Activated naive CD8-positive, alpha-beta T cell treated with anti-CD3 and anti-CD28 coated beads for 36 hours (primary cell): ENCODE measurements around the gene TSPAN14. TPM values are rescaled to one million over a fixed set of nuclear protein-coding genes. Genes with fewer than 3 reads are reported as not detected.
"Not testable (repeated sequence)": the region's sequence is repeated elsewhere in the genome, so short reads cannot be mapped to it uniquely, and the experiment has no call there.

Experiments used
- DNase-seq: peaks from one replicate; pipeline ENCODE4 v3.0.0; 2021
- H3K27ac Mint-ChIP-seq: one replicate; pipeline ENCODE4 v1.8.0; 2022; ENCODE audit warnings: mild to moderate bottlenecking, moderate library complexity, mixed read lengths
- H3K27me3 Mint-ChIP-seq: one replicate; pipeline ENCODE4 v1.8.0; 2022; ENCODE audit warnings: mild to moderate bottlenecking, mixed read lengths
- H3K36me3 Mint-ChIP-seq: one replicate; pipeline ENCODE4 v1.8.0; 2021; ENCODE audit warnings: mild to moderate bottlenecking, mixed read lengths
- H3K4me1 Mint-ChIP-seq: one replicate; pipeline ENCODE4 v1.8.0; 2021; ENCODE audit warnings: mixed read lengths
- H3K4me3 Mint-ChIP-seq: one replicate; pipeline ENCODE4 v1.8.0; 2022; ENCODE audit warnings: mild to moderate bottlenecking, moderate library complexity, mixed read lengths
- H3K9me3 Mint-ChIP-seq: one replicate; pipeline ENCODE4 v1.8.0; 2022; ENCODE audit warnings: mixed read lengths
- total RNA-seq, 2 experiments: library from RNA; stranded (reverse); gene quantifications; one replicate each; pipeline ENCODE4 v1.2.3, GENCODE V29; 2021

Gene TSPAN14
- total RNA-seq, 2 experiments from 2014 or later: 39.6 to 40.4 TPM

DNA sequence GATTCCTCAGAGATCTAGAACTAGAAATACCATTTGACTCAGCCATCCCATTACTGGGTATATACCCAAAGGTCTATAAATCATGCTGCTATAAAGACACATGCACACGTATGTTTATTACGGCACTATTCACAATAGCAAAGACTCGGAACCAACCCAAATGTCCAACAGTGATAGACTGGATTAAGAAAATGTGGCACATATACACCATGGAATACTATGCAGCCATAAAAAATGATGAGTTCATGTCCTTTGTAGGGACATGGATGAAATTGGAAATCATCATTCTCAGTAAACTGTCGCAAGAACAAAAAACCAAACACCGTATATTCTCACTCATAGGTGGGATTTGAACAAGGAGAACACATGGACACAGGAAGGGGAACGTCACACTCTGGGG lies 26.3 kb downstream of the TSPAN14 start:
- not testable (repeated sequence) for H3K27ac Mint-ChIP-seq, H3K27me3 Mint-ChIP-seq, DNase-seq, H3K4me3 Mint-ChIP-seq
- peaks cover 63% of the 10 kb centered on the region for H3K4me1 Mint-ChIP-seq
- peaks cover 14% of the 10 kb centered on the region for H3K9me3 Mint-ChIP-seq
- H3K36me3 Mint-ChIP-seq: peaks cover 64% of the 10 kb centered on the region

GRCh38 chr10:80480852-80481251 lies 26.7 kb downstream of the TSPAN14 start:
- H3K9me3 Mint-ChIP-seq: peaks cover 14% of the 10 kb centered on the region
- H3K36me3 Mint-ChIP-seq: peaks cover 62% of the 10 kb centered on the region
- H3K4me1 Mint-ChIP-seq: peaks cover 64% of the 10 kb centered on the region
- H3K4me3 Mint-ChIP-seq: no peak overlapping the region
- H3K27ac Mint-ChIP-seq: peak overlapping the region; percentile 20
- H3K27me3 Mint-ChIP-seq: no peaks in the 10 kb centered on the region
- DNase-seq: no peak

- peaks cover 49% of the 10 kb centered on the region for H3K36me3 Mint-ChIP-seq
- H3K9me3 Mint-ChIP-seq: peaks cover 1% of the 10 kb centered on the region
- peak overlapping the region; percentile 96 for H3K27ac Mint-ChIP-seq
- no peaks in the 10 kb centered on the region for H3K27me3 Mint-ChIP-seq
- peak overlapping the region; percentile 9 for H3K4me3 Mint-ChIP-seq
- no peak for DNase-seq
- peaks cover 77% of the 10 kb centered on the region for H3K4me1 Mint-ChIP-seq
Measured at GRCh38 chr10:80484243-80484642, 30.1 kb downstream of the TSPAN14 start.

GRCh38 chr10:80484676-80485075 lies 30.6 kb downstream of the TSPAN14 start:
- H3K9me3 Mint-ChIP-seq: peaks cover 1% of the 10 kb centered on the region
- H3K36me3 Mint-ChIP-seq: peaks cover 51% of the 10 kb centered on the region
- H3K27ac Mint-ChIP-seq: peak overlapping the region; percentile 96
- H3K4me1 Mint-ChIP-seq: peaks cover 81% of the 10 kb centered on the region
- no peaks in the 10 kb centered on the region for H3K27me3 Mint-ChIP-seq
- no peak for DNase-seq
- H3K4me3 Mint-ChIP-seq: peak overlapping the region; percentile 54

DNA sequence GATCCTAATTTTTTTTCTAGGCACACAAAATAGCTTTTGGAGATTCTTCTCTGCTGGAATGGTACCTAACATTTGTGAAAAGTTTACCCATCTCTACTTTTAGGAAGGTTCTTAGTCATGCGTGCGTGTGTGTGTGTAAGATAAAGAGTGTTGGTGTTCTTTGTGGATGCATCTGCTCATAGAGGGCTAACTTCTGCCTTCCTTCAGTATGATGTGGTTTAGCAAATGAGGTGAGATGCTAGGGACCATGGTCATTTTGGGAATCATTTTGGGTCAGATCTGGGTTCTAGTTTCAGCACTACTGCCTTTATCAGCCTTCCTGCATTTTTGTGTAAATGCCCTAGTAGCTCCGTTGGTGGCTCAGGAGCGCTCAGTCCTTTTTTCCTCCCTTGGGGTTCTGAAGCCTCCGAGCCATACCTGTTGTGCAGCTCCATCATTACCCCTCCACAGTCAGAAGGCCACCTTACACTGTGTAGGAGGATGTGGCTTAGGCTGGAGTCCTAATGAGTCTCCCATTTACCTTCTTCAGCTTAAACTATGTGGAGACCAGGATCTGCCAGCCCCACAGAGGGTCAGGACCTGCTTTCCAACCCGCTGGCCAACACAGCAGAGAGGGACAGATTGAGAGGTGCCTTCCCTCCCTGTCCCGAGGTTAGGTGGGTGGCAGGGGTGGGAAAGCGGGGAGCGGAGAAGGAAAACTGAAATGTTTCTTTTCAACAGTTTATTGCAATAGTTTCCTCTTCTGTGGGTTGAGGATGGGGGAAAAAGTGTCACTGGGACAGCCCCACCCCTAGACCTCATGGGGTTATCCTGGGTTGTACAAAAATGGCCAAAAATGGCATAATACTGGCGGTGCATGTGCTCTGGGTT lies 31.2 kb downstream of the TSPAN14 start:
- peak overlapping the region; percentile 96 for H3K27ac Mint-ChIP-seq
- H3K4me3 Mint-ChIP-seq: peak overlapping the region; percentile 54
- H3K36me3 Mint-ChIP-seq: peaks cover 52% of the 10 kb centered on the region
- DNase-seq: no peak
- H3K27me3 Mint-ChIP-seq: no peaks in the 10 kb centered on the region
- H3K9me3 Mint-ChIP-seq: peaks cover 1% of the 10 kb centered on the region
- H3K4me1 Mint-ChIP-seq: peaks cover 87% of the 10 kb centered on the region

- Mint-ChIP-seq H3K27me3 (no peaks in the 10 kb centered on the region), H3K4me3 (peak overlapping the region; percentile 54), H3K9me3 (no peaks in the 10 kb centered on the region), H3K4me1 (peaks cover 90% of the 10 kb centered on the region), H3K36me3 (peaks cover 53% of the 10 kb centered on the region), H3K27ac (peak overlapping the region; percentile 96)
- no peak for DNase-seq
Measured at GRCh38 chr10:80485946-80486764, 32.0 kb downstream of the TSPAN14 start.

DNA sequence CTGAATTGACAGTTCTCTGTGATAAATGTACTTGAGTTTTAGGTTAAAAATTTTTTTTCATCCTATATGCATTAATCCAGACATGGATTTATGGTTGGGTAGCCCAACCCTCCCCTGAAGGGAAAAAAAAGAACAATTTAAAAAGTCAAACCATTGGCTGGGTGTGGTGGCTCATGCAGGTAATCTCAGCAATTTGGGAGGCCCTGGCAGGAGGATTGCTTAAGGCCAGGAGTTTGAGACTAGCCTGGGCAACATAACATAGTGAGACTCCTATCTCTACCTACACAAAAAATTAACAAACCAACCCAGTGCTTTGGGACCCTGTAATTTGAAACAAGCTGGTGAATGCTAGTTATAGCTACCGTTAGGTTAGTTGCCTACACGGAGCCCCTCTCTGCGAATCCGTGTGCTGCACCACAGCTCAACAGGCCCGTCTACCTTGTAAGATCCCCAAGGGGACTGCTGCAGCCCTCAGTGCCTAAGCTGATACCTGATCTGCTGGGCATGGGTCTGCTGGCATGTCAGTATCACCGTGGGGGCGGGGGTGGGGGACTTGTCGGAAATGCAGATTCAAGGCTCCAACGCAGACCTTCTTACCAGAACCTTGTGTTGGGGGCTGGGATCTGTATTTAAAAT lies 32.8 kb downstream of the TSPAN14 start:
- no peak for DNase-seq
- H3K9me3 Mint-ChIP-seq: no peaks in the 10 kb centered on the region
- peak overlapping the region; percentile 51 for H3K4me3 Mint-ChIP-seq
- no peaks in the 10 kb centered on the region for H3K27me3 Mint-ChIP-seq
- H3K36me3 Mint-ChIP-seq: peaks cover 52% of the 10 kb centered on the region
- peaks cover 89% of the 10 kb centered on the region for H3K4me1 Mint-ChIP-seq
- H3K27ac Mint-ChIP-seq: peak overlapping the region; percentile 96

GRCh38 chr10:80487421-80487785 lies 33.3 kb downstream of the TSPAN14 start:
- peaks cover 92% of the 10 kb centered on the region for H3K4me1 Mint-ChIP-seq
- H3K27me3 Mint-ChIP-seq: no peaks in the 10 kb centered on the region
- peak overlapping the region; percentile 96 for H3K27ac Mint-ChIP-seq
- peaks cover 55% of the 10 kb centered on the region for H3K36me3 Mint-ChIP-seq
- DNase-seq: no peak
- peak overlapping the region; percentile 51 for H3K4me3 Mint-ChIP-seq
- H3K9me3 Mint-ChIP-seq: no peaks in the 10 kb centered on the region

GRCh38 chr10:80487791-80488538 lies 33.9 kb downstream of the TSPAN14 start:
- H3K27me3 Mint-ChIP-seq: no peaks in the 10 kb centered on the region
- peak overlapping the region; percentile 96 for H3K27ac Mint-ChIP-seq
- peaks cover 59% of the 10 kb centered on the region for H3K36me3 Mint-ChIP-seq
- H3K9me3 Mint-ChIP-seq: no peaks in the 10 kb centered on the region
- peak; percentile 68 for DNase-seq
- H3K4me3 Mint-ChIP-seq: peak overlapping the region; percentile 51
- H3K4me1 Mint-ChIP-seq: peaks cover 94% of the 10 kb centered on the region

DNA sequence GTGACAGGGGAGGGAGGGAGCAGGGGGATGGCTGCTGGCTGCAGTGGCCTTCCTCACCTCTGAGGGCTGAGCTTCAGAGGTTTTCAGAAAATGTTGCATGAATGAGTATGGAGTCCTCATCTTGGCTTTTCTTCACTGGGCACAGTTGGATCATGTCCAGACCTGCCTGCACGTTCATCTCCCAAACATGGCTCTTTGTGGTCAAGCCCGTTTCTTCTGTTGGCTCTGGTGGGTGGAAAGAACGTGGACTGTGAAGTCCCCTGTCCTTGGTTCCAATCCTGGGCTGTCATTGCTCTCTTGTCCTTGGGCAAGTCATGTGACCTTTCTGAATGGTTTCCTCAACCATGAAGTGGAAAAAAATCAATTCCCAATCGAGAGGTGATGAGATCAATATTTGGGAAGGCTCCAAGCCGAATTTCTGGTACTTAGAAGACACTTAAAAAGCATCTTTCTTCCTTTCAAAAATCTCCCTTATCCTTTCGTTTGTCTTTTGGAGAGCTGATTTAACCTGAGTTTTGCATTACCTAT lies 34.5 kb downstream of the TSPAN14 start:
- Mint-ChIP-seq H3K36me3 (peaks cover 58% of the 10 kb centered on the region), H3K4me1 (peaks cover 94% of the 10 kb centered on the region), H3K27ac (peak overlapping the region; percentile 96), H3K9me3 (no peaks in the 10 kb centered on the region), H3K4me3 (peak overlapping the region; percentile 29), H3K27me3 (no peaks in the 10 kb centered on the region)
- no peak for DNase-seq

DNA sequence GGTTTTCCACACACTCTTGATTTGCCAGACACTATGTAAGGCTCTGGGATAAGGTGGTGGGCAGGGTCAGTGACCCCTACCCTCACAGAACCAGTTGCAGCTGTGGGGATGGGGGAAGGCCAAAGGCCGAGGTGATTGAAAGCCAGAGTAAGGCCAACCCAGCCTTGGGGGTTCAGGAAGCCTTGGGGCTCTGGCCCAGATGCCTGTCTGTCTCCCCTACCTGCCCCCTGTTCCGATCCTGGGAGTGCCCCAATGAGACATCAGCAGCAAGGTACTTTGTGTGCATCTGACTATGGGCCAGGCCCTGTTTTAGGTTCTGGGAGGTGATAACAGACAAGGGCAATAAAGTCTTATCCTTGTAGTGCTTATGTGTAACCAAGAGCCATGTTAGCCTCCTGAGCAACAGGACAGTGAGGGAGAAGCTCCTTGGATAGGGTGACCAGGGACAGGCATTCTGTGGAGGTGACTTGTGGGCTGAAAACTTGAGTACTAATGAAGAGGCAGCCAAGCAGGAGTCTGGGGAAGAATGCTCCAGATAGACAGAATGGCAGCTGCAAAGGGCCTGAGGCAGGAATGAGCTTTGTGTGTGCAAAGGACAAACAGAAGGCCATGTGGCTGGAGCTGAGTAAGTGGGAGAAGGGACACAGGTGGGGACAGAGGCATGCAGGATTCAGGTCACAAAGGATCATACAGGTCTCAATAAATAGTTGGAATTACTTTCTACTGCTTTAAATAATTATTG lies 35.4 kb downstream of the TSPAN14 start:
- peaks cover 57% of the 10 kb centered on the region for H3K36me3 Mint-ChIP-seq
- no peak overlapping the region for H3K4me3 Mint-ChIP-seq
- H3K27ac Mint-ChIP-seq: peak overlapping the region; percentile 96

GRCh38 chr10:80491251-80492102 lies 37.4 kb downstream of the TSPAN14 start:
- H3K9me3 Mint-ChIP-seq: peaks cover under 1% of the 10 kb centered on the region
- peak overlapping the region; percentile 73 for H3K27ac Mint-ChIP-seq
- H3K36me3 Mint-ChIP-seq: peaks cover 67% of the 10 kb centered on the region
- H3K4me1 Mint-ChIP-seq: peaks cover 94% of the 10 kb centered on the region
- no peak overlapping the region for H3K4me3 Mint-ChIP-seq
- DNase-seq: no peak
- no peaks in the 10 kb centered on the region for H3K27me3 Mint-ChIP-seq

More for the DNA sequence above, 35.4 kb downstream of the TSPAN14 start:
- DNase-seq: no peak
- H3K4me1 Mint-ChIP-seq: peaks cover 95% of the 10 kb centered on the region
- no peaks in the 10 kb centered on the region for H3K27me3 Mint-ChIP-seq
- no peaks in the 10 kb centered on the region for H3K9me3 Mint-ChIP-seq
